K562 (cell line): ENCODE measurements around the gene USP31. TPM values are rescaled to one million over a fixed set of nuclear protein-coding genes. Genes with fewer than 3 reads are reported as not detected.

ENCODE experiments used
- ATAC-seq: fragments of 200-7000 bp; cut with Tn5 transposase; 3 replicates; pipeline ENCODE4 v1.9.1; 2020; ENCODE audit warnings: moderate library complexity
- BruUV-seq: library from RNA; stranded (reverse); fragments of 400-500 nt; replicated peaks from 2 replicates; lab custom pipeline; 2021; lab: Mats Ljungman, UMichigan
- CTCF ChIA-PET: fragments of 300-600 bp; formaldehyde crosslinking; extraction: SDS; loops from one replicate; lab custom pipeline; 2021; ENCODE audit warnings: low intra/inter-chr PET ratio; lab: Yijun Ruan, JAX
- POLR2A ChIA-PET: fragments of 300-600, 350-650 bp; sonication (Branson Sonifier 250); formaldehyde crosslinking; extraction: SDS; loops from one replicate; lab custom pipeline; 2021; ENCODE audit warnings: antibody characterized with exemption, inconsistent platforms; lab: Yijun Ruan, JAX
- DNase-seq, 4 experiments: peaks; one replicate each; pipeline versions ENCODE4 v3.0.0 to v3.0.0-alpha.2; 2011 to 2018; ENCODE audit warnings: low spot score in 3 of 4, mixed read lengths in 3 of 4; ENCODE audit errors: extremely low read depth in 1 of 4
- FAIRE-seq: peaks from 2 replicates; lab custom pipeline; 2011; peaks lifted over from hg19 to GRCh38; lab: Jason Lieb, UNC
- H2AFZ ChIP-seq: 2 replicates; pipeline ENCODE4 v1.6.0; 2011; ENCODE audit warnings: low read depth, low read length, control low read depth, inconsistent platforms
- H3K27ac ChIP-seq: fragments of 200-600 bp; 3 replicates; pipeline ENCODE4 v1.8.0; 2011; ENCODE audit warnings: low read depth, mild to moderate bottlenecking, control low read depth, inconsistent platforms, low read length, moderate library complexity, mixed read lengths; ENCODE audit errors: extremely low read depth
- H3K27me3 ChIP-seq, 2 experiments: fragments of 300-600 bp in 1 of 2; 2 replicates in 1 of 2; 3 replicates in 1 of 2; pipeline versions ENCODE4 v1.6.0 to v1.8.0; 2011; ENCODE audit warnings: inconsistent platforms in 2 of 2, low read length in 2 of 2, mild to moderate bottlenecking in 1 of 2, mixed read lengths in 1 of 2, moderate library complexity in 1 of 2; ENCODE audit not compliant: control insufficient read depth in 2 of 2, insufficient read depth in 2 of 2
- H3K36me3 ChIP-seq: fragments of 300-600 bp; 3 replicates; pipeline ENCODE4 v1.8.0; 2011; ENCODE audit warnings: mild to moderate bottlenecking, low read length, inconsistent platforms; ENCODE audit not compliant: control insufficient read depth, insufficient read depth
- H3K4me1 ChIP-seq, 2 experiments: fragments of 200-600 bp in 1 of 2; replicated peaks in 1 of 2; 2 replicates in 1 of 2; 3 replicates in 1 of 2; pipeline versions ENCODE4 v1.5.1 to v1.8.0; 2011; ENCODE audit warnings: inconsistent platforms in 2 of 2, low read length in 2 of 2, mild to moderate bottlenecking in 1 of 2, mixed read lengths in 1 of 2, moderate library complexity in 1 of 2; ENCODE audit not compliant: control insufficient read depth in 2 of 2, insufficient read depth in 2 of 2
- H3K4me2 ChIP-seq: 2 replicates; pipeline ENCODE4 v1.6.1; 2011; ENCODE audit warnings: low read length, control low read depth, inconsistent platforms, mixed read lengths; ENCODE audit not compliant: insufficient read depth
- H3K4me3 ChIP-seq: fragments of 200-600 bp; sonication (generic), shearing (Covaris generic); 2 replicates; pipeline ENCODE4 v1.5.1; 2016; ENCODE audit warnings: control low read depth, inconsistent platforms
- H3K79me2 ChIP-seq: fragments of 200-600 bp; 3 replicates; pipeline ENCODE4 v1.8.0; 2011; ENCODE audit warnings: low read length, inconsistent platforms; ENCODE audit not compliant: control insufficient read depth, insufficient read depth
- H3K9ac ChIP-seq, 2 experiments: 2 replicates each; pipeline versions ENCODE4 v1.6.0 to v1.6.1; 2011; ENCODE audit warnings: low read depth in 2 of 2, low read length in 2 of 2, control low read depth in 1 of 2, inconsistent platforms in 1 of 2, mild to moderate bottlenecking in 1 of 2, mixed read lengths in 1 of 2; ENCODE audit not compliant: insufficient read depth in 1 of 2
- H3K9me1 ChIP-seq: one replicate; pipeline ENCODE4 v1.6.0; 2011; ENCODE audit warnings: inconsistent platforms, mild to moderate bottlenecking, low read length, moderate library complexity; ENCODE audit not compliant: control insufficient read depth, insufficient read depth
- H3K9me3 ChIP-seq: replicated peaks from 2 replicates; pipeline ENCODE4 v1.5.1; 2011; ENCODE audit warnings: low read depth, low read length, inconsistent platforms; ENCODE audit not compliant: control insufficient read depth, insufficient read depth
- H4K20me1 ChIP-seq: replicated peaks from 2 replicates; pipeline ENCODE4 v1.6.1; 2011; ENCODE audit warnings: low read length, inconsistent platforms, mixed read lengths; ENCODE audit not compliant: control insufficient read depth, insufficient read depth
- CTBP1 ChIP-seq: fragments of 450-650 bp; IDR thresholded peaks from 2 replicates; pipeline ENCODE4 v1.6.1; 2016; ENCODE audit warnings: borderline replicate concordance
- GTF2E2 ChIP-seq: fragments of 200-800 bp; sonication (Bioruptor generic); IDR thresholded peaks from 2 replicates; pipeline ENCODE4 v1.6.1; 2016; ENCODE audit warnings: missing genetic modification characterization, missing compliant biosample characterization
- LARP7 ChIP-seq: fragments of 450-650 bp; IDR thresholded peaks from 2 replicates; pipeline ENCODE4 v1.6.1; 2016
- LCOR ChIP-seq: sonication (generic); formaldehyde crosslinking; IDR thresholded peaks from 2 replicates; pipeline ENCODE4 v1.8.0; 2022; ENCODE audit warnings: mild to moderate bottlenecking, missing genetic modification reagents
- MCM3 ChIP-seq: fragments of 450-650 bp; IDR thresholded peaks from 2 replicates; pipeline ENCODE4 v1.6.1; 2016
- POLR2A ChIP-seq: fragments of 450-650 bp; conservative IDR thresholded peaks from 2 replicates; pipeline ENCODE4 v1.6.1; 2016
- PRPF4 ChIP-seq: fragments of 200-400 bp; formaldehyde crosslinking; IDR thresholded peaks from one replicate; pipeline ENCODE4 v1.6.1; 2017; ENCODE audit warnings: low read length, low read depth, mild to moderate bottlenecking; ENCODE audit not compliant: insufficient read depth, poor library complexity, severe bottlenecking
- RHOXF2B ChIP-seq: fragments of 250-450 bp; sonication (Bioruptor Pico); conservative IDR thresholded peaks from 2 replicates; pipeline ENCODE4 v1.5.1; 2021
- SIRT6 ChIP-seq: IDR thresholded peaks from one replicate; pipeline ENCODE4 v1.6.1; 2012; ENCODE audit warnings: low read depth, mild to moderate bottlenecking, control low read depth, inconsistent platforms, low read length, moderate library complexity
- SMC3 ChIP-seq: conservative IDR thresholded peaks from 2 replicates; pipeline ENCODE4 v1.6.1; 2011; ENCODE audit warnings: low read depth, low read length, improper control_type of control experiment; ENCODE audit not compliant: insufficient read depth
- TCF3 ChIP-seq: sonication (generic); formaldehyde crosslinking; IDR thresholded peaks from 2 replicates; pipeline ENCODE4 v1.4.0; 2020; ENCODE audit warnings: mild to moderate bottlenecking, missing genetic modification reagents
- THRB ChIP-seq: fragments of 450-650 bp; formaldehyde crosslinking; conservative IDR thresholded peaks from 2 replicates; pipeline ENCODE4 v1.4.0; 2022; ENCODE audit warnings: mild to moderate bottlenecking, missing genetic modification characterization
- ZNF143 ChIP-seq: sonication (generic); formaldehyde crosslinking; IDR thresholded peaks from 2 replicates; pipeline ENCODE4 v1.9.0; 2022; ENCODE audit warnings: mild to moderate bottlenecking, missing genetic modification reagents
- ZNF77 ChIP-seq: fragments of 250-450 bp; sonication (Bioruptor Pico); IDR thresholded peaks from 2 replicates; pipeline ENCODE4 v1.5.0; 2020
- WGBS: fragments of 100-300 bp; shearing (Covaris generic); methylation state at CpG from one replicate; pipeline ENCODE4 v1.1.6; 2016; ENCODE audit warnings: low coverage, mixed read lengths; ENCODE audit not compliant: insufficient coverage; ENCODE audit errors: missing lambda C conversion rate; 5-methylcytosine and 5-hydroxymethylcytosine counted together
- in situ Hi-C: fragments of 300-500 bp; cut with MboI; formaldehyde crosslinking; loops from 4 replicates; pipeline ENCODE4 v1.15.0; 2018; ENCODE audit warnings: inconsistent platforms, mixed read lengths
- intact Hi-C: fragments of 100-400 bp; cut with micrococcal nuclease; formaldehyde crosslinking; loops from 2 replicates; pipeline ENCODE4 v1.14.2; 2022
- polyA plus RNA-seq, 8 experiments: library from polyadenylated mRNA; depleted of rRNA in 4 of 8; stranded (reverse) in 5 of 8; unstranded in 3 of 8; fragments of >200 nt; fragmentation: Nextera tagmentation in 2 of 8; fragmentation: Illumina TruSeq in 1 of 8; extraction: Ambion mirVana in 2 of 8; extraction: Trizol in 1 of 8; gene quantifications; 2 replicates each; pipeline versions ENCODE4 v1.2.1 to v1.2.3, GENCODE V29; 2011 to 2014; ENCODE audit warnings: inconsistent platforms in 1 of 8, missing spikeins in 1 of 8
- total RNA-seq, 7 experiments: library from RNA; depleted of rRNA in 6 of 7; stranded (reverse); fragments of >200 nt in 6 of 7; fragmentation: Illumina TruSeq in 2 of 7; extraction: Trizol in 2 of 7; gene quantifications; 2 replicates each; pipeline versions ENCODE4 v1.2.1 to v1.2.3, GENCODE V29; 2011 to 2021; ENCODE audit warnings: low replicate concordance in 1 of 7
- TF ChIP-seq, protein P1 (sequence below): fragments of 450-650 bp; IDR thresholded peaks from 2 replicates; pipeline ENCODE4 v1.7.1; 2018; ENCODE audit warnings: mild to moderate bottlenecking, low read depth; ENCODE audit not compliant: partially characterized antibody
- TF ChIP-seq, protein P2 (sequence below): fragments of 250-450 bp; sonication (Bioruptor Pico); IDR thresholded peaks from 2 replicates; pipeline ENCODE4 v1.8.0; 2022; ENCODE audit warnings: moderate library complexity, mild to moderate bottlenecking, inconsistent platforms

USP31 gene
- total and polyA plus RNA-seq, 9 of the 15 experiments (the other 6 are each of a cell fraction or from before 2014, with no cell fraction given), result 0.56 to 4.9 (median 2.9) TPM

GRCh38 chr16:23172583-23172982 is 23.3 kb upstream of the USP31 start:
- Histone ChIP-seq H3K4me2 (no peak overlapping the region), H2AFZ (no peak overlapping the region), H4K20me1 (no peaks in the 10 kb centered on the region), H3K9me1 (no peaks in the 10 kb centered on the region), H3K9me3 (no peaks in the 10 kb centered on the region), H3K4me1 (no peaks in the 10 kb centered on the region), H3K36me3 (no peaks in the 10 kb centered on the region), H3K4me3 (no peak overlapping the region), H3K9ac (no peak overlapping the region), H3K79me2 (no peaks in the 10 kb centered on the region), H3K27ac (no peak overlapping the region), H3K27me3 (peaks cover 0 to 5% of the 10 kb centered on the region in 2 experiments; a peak in 2 of 5 replicates)
- no peak for FAIRE-seq
- ChIA-PET CTCF (interaction anchor here (0.6 kb wide), 1 partner anchor 450 kb away, joined by 5 read pairs; no protein-coding TSS in a partner anchor), POLR2A (interaction anchor here (0.7 kb wide), 1 partner anchor 299 kb away, joined by 3 read pairs; no protein-coding TSS in a partner anchor)
- intact Hi-C loops, result no loop called here
- TF ChIP-seq CTBP1 (no peak), GTF2E2 (tag) (no peak), MCM3 (no peak), SIRT6 (no peak), SMC3 (no peak), POLR2A (no peak), THRB (CRISPR knock-in tag) (no peak), ZNF77 (CRISPR knock-in tag) (no peak), PRPF4 (no peak), TCF3 (CRISPR knock-in tag) (no peak), LARP7 (no peak), RHOXF2B (CRISPR knock-in tag) (no peak), ZNF143 (CRISPR knock-in tag) (no peak), LCOR (CRISPR knock-in tag) (no peak)
- TF ChIP-seq, protein P1, sequence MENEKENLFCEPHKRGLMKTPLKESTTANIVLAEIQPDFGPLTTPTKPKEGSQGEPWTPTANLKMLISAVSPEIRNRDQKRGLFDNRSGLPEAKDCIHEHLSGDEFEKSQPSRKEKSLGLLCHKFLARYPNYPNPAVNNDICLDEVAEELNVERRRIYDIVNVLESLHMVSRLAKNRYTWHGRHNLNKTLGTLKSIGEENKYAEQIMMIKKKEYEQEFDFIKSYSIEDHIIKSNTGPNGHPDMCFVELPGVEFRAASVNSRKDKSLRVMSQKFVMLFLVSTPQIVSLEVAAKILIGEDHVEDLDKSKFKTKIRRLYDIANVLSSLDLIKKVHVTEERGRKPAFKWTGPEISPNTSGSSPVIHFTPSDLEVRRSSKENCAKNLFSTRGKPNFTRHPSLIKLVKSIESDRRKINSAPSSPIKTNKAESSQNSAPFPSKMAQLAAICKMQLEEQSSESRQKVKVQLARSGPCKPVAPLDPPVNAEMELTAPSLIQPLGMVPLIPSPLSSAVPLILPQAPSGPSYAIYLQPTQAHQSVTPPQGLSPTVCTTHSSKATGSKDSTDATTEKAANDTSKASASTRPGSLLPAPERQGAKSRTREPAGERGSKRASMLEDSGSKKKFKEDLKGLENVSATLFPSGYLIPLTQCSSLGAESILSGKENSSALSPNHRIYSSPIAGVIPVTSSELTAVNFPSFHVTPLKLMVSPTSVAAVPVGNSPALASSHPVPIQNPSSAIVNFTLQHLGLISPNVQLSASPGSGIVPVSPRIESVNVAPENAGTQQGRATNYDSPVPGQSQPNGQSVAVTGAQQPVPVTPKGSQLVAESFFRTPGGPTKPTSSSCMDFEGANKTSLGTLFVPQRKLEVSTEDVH, result no peak
- TF ChIP-seq, protein P2, sequence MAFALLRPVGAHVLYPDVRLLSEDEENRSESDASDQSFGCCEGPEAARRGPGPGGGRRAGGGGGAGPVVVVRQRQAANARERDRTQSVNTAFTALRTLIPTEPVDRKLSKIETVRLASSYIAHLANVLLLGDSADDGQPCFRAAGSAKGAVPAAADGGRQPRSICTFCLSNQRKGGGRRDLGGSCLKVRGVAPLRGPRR (CRISPR knock-in tag), result no peak
- ATAC-seq, result no peak
- 2% methylated on average over 6 of the region's 7 CpGs for WGBS
- BruUV-seq, result no TSS peak
- in situ Hi-C loops, result no loop called here
- no peak for DNase-seq
